H7 (cell line): Measurements from ENCODE around the gene KLHL22. TPM values are rescaled to one million over a fixed set of nuclear protein-coding genes. Genes with fewer than 3 reads are reported as not detected.

Experiments
- DNase-seq: peaks from one replicate; pipeline ENCODE4 v3.0.0; 2012
- H3K27me3 ChIP-seq: 2 replicates; pipeline ENCODE4 v1.6.0; 2011; ENCODE audit warnings: mild to moderate bottlenecking, low read length; ENCODE audit not compliant: control insufficient read depth, insufficient read depth
- H3K36me3 ChIP-seq: replicated peaks from 2 replicates; pipeline ENCODE4 v1.5.1; 2011; ENCODE audit warnings: low read length; ENCODE audit not compliant: control insufficient read depth, insufficient read depth
- H3K4me3 ChIP-seq: 2 replicates; pipeline ENCODE4 v1.5.1; 2011; ENCODE audit warnings: low read depth, mild to moderate bottlenecking, control low read depth, low read length, moderate library complexity; ENCODE audit not compliant: insufficient read depth
- total RNA-seq: library from RNA; depleted of rRNA; stranded (reverse); fragments of >200 nt; shearing (Covaris generic); gene quantifications from 2 replicates; pipeline ENCODE4 v1.2.3, GENCODE V29; 2014

KLHL22 gene
- total RNA-seq, 1 experiment from 2014 or later = 28.9 TPM

DNA sequence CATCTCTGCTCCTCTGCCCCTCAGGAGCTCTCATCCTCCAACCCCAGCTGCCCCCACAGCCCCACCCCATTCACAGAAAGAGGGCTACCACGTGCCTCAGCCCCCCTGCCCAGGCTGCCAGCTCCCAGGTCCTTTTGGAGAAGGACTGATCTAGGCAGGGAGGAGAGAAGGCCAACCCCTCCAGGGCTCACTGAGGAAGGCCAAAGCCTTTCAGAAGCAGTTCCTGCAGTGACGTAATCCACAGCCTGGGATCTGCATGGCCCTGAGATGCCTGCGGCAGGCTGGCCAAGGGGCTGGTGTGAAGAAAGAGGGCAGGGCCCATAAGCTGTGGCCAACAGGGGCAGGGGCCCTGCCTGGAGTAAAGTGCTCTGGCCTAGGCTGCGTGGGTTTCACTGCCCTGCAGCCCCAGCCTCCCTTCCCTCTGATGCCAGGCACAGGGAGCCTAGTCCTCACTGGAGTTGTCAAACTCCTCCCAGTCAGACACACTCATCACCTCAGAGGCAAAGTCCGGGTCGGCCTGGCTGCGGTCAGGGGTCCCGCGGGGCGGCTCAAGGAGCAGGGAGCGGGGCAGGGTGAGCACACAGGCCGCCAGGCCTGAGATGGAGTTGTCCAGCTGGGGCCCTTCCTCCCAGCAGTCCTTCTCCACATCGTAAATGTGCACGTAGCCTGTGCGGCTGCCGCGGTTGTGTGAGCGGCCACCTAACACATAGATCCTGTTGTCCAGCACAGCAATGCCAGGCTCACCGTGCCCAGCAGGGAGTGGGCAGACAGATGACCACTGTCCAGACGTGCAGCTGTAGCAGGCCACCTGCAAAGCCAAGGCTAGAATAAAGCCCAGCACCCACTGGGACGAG lies 53.7 kb downstream of the KLHL22 start:
- peak; percentile 44 for DNase-seq
- Histone ChIP-seq H3K36me3 (no peaks in the 10 kb centered on the region), H3K4me3 (no peak overlapping the region), H3K27me3 (peaks cover 16% of the 10 kb centered on the region)

DNA sequence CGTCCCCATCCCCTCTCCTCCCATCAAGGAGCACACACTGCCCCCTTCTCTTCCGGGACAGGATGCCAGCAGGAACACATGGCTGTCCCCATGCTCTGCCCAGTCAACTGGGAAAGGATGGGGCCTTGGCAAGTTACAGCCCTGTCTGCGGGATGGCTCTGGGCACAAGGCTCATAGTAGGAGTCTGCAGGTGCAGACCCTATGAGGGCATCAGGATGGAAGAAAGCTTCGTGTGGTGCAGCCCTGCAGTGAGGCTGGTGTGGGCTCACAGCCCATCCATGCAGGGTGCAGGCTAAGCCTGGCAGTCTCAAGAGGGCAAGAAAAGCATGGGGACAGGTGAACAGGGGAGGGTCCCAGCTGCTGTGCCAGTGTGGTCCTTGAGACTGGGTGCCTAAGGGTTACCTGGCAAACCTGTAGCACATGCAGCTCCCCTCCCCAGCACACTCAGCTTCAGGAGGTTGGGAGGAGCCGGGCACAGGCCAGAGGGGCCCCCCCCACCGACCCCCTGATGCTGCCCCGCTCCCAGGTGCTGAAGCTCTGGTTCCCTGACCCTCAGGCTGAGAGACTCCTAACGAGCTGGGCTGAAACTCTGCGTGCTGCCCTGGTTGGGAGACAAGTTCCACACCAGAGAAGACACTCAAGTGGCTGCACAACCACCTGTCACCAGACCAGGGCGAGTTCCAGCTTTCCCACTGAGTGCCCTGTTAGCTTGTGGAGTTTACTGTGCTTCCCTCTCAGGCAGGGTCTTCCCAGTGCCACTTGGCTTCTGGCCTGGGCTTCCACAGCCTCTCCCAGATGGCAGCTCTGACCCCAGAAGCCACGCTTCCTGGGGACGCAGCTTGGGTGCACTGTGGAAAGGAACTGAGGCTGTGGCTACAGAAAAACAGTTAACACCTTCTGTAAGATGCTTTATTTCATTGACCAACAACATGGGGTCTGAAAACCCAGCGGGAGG lies 54.7 kb downstream of the KLHL22 start:
- Histone ChIP-seq H3K4me3 (no peak overlapping the region), H3K36me3 (no peaks in the 10 kb centered on the region), H3K27me3 (peaks cover 25% of the 10 kb centered on the region)
- DNase-seq = peak; percentile 55

GRCh38 chr22:20439928-20440575 lies 55.5 kb downstream of the KLHL22 start:
- no peaks in the 10 kb centered on the region for H3K36me3 ChIP-seq
- DNase-seq = peak; percentile 45
- no peak overlapping the region for H3K4me3 ChIP-seq
- H3K27me3 ChIP-seq = peaks cover 31% of the 10 kb centered on the region

- no peak overlapping the region for H3K4me3 ChIP-seq
- DNase-seq = no peak
These were observed 56.1 kb downstream of the KLHL22 start for GRCh38 chr22:20439556-20439927.

DNA sequence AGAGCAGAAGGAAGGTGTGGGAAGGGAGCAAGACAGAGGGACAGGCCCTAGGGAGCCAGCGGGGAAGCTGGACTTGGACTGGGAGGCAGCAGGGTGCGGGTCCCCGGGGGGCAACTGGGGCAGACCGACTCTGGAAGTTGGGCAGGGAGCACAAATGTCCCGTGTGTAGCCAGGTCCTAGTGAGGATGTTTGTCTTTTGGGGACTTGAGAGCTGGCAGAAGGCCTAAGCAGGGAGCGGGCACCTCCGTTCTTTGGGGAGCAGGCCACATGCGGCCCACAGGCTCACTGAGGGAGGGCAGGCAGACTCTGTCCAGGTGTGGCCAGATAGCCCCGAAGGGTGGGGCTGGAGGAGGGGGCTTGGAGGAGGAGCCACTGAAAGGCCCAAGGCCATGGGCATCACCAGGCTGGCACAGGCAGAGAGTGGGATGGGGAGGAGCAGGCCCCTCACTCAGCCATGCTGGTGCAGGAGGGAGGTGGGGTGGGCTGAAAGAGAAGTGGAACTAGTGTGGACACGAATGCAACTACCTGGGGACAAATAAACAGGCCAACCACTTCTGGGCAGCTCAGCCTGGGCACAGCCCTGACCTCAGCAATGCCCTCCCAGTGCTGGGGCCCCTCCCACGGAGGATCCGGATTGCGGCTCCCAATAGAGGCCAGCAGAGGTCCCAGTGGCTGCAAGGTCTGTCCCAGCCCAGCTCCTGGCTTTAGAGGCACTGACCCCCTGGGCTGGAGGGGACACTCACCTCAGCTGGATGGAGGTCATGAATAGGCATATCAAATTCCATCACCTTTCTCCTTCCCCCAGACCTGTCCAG lies 56.7 kb downstream of the KLHL22 start:
- H3K27me3 ChIP-seq = peaks cover 35% of the 10 kb centered on the region
- no peaks in the 10 kb centered on the region for H3K36me3 ChIP-seq
- DNase-seq = peak; percentile 90
- H3K4me3 ChIP-seq = no peak overlapping the region; the same call in 1 of the 2 replicates

More at GRCh38 chr22:20439556-20439927, 56.1 kb downstream of the KLHL22 start:
- peaks cover 35% of the 10 kb centered on the region for H3K27me3 ChIP-seq
- H3K36me3 ChIP-seq = no peaks in the 10 kb centered on the region

GRCh38 chr22:20438427-20438677 lies 57.2 kb downstream of the KLHL22 start:
- H3K27me3 ChIP-seq = peaks cover 35% of the 10 kb centered on the region
- H3K4me3 ChIP-seq = peak overlapping the region; percentile 63
- no peak for DNase-seq

DNA sequence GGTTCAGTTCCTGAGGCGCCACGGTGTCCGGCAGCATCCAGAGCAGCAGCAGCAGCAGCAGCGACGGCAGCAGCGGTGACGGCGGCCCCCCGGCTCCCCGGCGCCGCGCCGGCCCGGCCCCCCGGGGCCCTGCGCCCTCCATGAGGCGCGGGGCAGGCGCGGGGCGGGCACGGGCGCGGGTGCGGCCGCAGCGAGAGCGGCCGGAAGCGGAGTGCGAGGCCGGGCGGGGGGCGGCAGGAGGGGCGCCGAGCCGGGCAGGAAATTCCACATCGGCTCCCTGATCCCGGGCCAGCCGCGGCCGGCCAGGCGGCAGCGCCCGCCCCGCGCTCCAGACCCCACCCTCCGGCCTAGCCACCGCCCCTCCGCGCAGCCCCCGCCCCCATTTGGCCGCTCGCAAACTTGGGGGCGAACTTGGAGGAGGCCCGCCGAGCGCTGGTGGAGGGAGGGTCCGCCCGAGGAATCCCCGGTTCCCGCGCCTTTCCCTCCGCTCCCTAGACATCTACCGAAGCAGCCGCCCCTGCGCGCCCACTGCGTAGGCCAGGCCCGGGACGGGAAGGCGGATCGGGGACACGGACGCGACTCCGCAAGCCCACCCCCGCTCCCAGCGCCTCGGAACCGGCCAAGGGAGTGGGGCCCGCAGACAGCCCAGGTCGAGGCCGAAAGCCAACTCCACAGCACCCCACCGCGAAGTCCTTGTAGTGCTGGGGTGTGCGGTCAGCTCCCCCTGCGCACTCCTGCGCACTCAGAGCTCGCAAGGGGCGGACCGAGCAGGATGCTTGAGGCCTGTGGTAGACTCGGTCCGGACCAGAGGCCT lies 57.8 kb downstream of the KLHL22 start, which contains the start of gene SCARF2:
Gene SCARF2, minus strand, starts transcription at position 213 of the 814 bp plus-strand sequence. Its CDS starts 71 bp downstream, at position 142.
- H3K4me3 ChIP-seq = peak within 1 kb of the TSS; percentile 69
- H3K36me3 ChIP-seq = no peaks in the 10 kb centered on the region
- peak; percentile 98 for DNase-seq
- H3K27me3 ChIP-seq = peaks cover 35% of the 10 kb centered on the region

More at GRCh38 chr22:20438427-20438677, 57.2 kb downstream of the KLHL22 start:
- H3K36me3 ChIP-seq = no peaks in the 10 kb centered on the region

GRCh38 chr22:20436768-20437612 lies 58.6 kb downstream of the KLHL22 start:
- H3K4me3 ChIP-seq = peak overlapping the region; percentile 69
- H3K36me3 ChIP-seq = no peaks in the 10 kb centered on the region
- peaks cover 39% of the 10 kb centered on the region for H3K27me3 ChIP-seq
- DNase-seq = peak; percentile 73

- Histone ChIP-seq H3K36me3 (no peaks in the 10 kb centered on the region), H3K4me3 (peak overlapping the region; percentile 69), H3K27me3 (peaks cover 43% of the 10 kb centered on the region)
- DNase-seq = peak; percentile 94
These were observed 59.3 kb downstream of the KLHL22 start for GRCh38 chr22:20436307-20436767.

- peak overlapping the region; percentile 69 for H3K4me3 ChIP-seq
- H3K36me3 ChIP-seq = no peaks in the 10 kb centered on the region
- no peak for DNase-seq
- H3K27me3 ChIP-seq = peaks cover 50% of the 10 kb centered on the region
These were observed 59.9 kb downstream of the KLHL22 start for GRCh38 chr22:20435436-20436306.

DNA sequence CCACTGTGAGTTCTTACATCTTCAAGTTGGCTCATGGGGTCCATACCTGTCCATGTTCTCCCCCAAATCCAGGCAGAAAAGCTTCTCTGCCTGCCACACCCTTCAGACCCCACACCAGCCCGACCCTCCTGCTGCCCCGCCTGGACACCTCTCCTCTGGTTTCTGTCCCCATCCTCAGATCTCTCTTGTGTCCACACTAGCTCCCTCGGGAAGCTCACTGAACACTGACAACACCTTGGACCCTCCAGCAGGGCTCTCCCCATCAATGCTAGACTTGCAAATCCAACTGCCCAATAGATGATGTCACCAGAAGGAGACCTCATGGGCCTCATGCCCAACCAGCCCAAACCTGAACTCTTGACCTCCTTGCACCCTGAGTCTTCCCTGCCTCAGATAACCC lies 60.8 kb downstream of the KLHL22 start:
- no peaks in the 10 kb centered on the region for H3K36me3 ChIP-seq
- no peak for DNase-seq
- H3K27me3 ChIP-seq = peaks cover 59% of the 10 kb centered on the region
- no peak overlapping the region for H3K4me3 ChIP-seq
